ENCODE results near the gene CCSER2.

Gene CCSER2

DNA sequence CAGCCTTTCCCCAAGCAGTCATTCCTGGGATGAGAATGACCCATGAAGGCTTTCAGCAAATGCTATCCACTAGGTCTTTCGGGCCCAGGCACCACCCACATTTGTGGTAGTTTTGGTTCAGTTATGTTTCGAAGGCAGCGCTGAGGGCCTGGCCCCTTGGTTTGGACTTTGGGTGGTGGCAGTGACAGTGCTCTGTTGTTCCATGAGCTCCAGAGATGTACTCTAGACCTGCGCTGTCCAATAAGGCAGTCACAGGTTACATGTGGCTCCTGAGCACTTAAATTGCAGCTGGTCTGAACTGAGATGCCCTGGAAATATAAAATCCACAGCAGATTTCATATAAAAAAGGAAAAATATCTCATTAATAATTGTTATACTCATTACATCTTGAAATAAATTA is 209.6 kb downstream of the CCSER2 start:
- TF ChIP-seq CTCF (IDR thresholded peaks at IDR 0.05; ENCODE audit: low read depth, low read length, missing control alignments) = no peak
- DNase-seq (ENCODE audit: extremely low read depth, low read depth) = no peak
- no peak overlapping the region for H3K4me3 ChIP-seq (replicated peaks; ENCODE audit: low read depth, low read length)

DNA sequence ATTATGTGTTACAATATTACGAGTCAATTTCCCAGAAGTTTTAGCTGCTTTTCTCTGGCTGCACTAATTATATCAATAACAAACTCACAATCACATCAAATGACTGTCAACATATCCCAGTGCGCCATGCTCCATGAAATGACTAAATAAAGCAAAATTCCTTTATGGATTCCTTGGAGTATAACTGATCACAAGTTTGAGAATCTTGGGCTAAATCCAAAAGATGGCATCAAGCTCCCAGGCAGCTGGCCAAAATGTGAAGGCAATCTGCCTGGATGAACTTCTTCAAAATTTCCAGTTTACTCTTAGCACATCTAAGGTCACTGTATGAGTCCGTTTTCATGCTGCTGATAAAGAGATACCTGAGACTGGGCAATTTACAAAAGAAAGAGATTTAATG is 210.8 kb downstream of the CCSER2 start:
- no peak overlapping the region for H3K4me3 ChIP-seq (replicated peaks; ENCODE audit: low read depth, low read length)
- no peak for DNase-seq (ENCODE audit: extremely low read depth, low read depth)
- TF ChIP-seq CTCF (IDR thresholded peaks at IDR 0.05; ENCODE audit: low read depth, low read length, missing control alignments) = no peak

- peak; percentile 17 for DNase-seq (ENCODE audit: extremely low read depth, low read depth)
- peak overlapping the region; percentile 36 for H3K4me3 ChIP-seq (replicated peaks; ENCODE audit: low read depth, low read length)
These were observed 211.7 kb downstream of the CCSER2 start for GRCh38 chr10:84540022-84540616.

DNA sequence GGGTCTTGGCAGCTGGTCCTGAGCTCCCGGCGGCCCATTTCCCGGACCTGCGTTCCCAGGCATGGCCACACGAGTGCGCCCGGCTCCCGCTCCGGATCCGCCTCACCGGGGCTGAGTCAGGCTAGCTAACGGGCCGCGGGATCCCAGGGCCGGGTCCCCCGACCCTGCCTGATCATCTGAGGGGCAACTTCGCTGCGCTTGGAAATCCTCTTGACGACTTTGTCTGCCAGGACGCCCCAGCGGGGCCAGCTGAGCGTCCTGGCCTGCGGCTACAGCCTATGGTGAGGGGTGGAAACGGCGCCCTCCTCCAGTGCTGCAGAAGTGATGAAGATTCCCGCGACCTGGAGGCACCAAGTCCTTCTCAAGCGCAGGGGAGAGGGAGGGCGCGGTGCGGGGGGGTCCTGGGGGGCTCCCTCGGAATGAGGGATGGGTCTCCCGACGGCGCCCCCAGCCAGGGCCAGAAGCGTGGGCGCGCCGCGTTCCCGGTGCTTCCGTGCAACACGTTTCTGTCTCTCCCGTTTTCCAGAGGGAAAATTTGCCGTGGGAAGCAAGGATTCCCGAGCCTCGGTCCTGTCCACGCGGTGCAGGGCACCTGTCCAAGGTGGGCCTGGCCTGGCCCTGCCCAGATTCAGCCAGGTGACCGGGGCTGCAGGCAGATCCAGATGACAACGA is 212.4 kb downstream of the CCSER2 start:
- peak; percentile 83 for TF ChIP-seq CTCF (IDR thresholded peaks at IDR 0.05; ENCODE audit: low read depth, low read length, missing control alignments)
- H3K4me3 ChIP-seq (replicated peaks; ENCODE audit: low read depth, low read length) = peak overlapping the region; percentile 36
- no peak for DNase-seq (ENCODE audit: extremely low read depth, low read depth)

More at GRCh38 chr10:84540022-84540616, 211.7 kb downstream of the CCSER2 start:
- no peak for TF ChIP-seq CTCF (IDR thresholded peaks at IDR 0.05; ENCODE audit: low read depth, low read length, missing control alignments)

GRCh38 chr10:84541289-84541637 is 212.9 kb downstream of the CCSER2 start:
- no peak overlapping the region for H3K4me3 ChIP-seq (replicated peaks; ENCODE audit: low read depth, low read length)
- TF ChIP-seq CTCF (IDR thresholded peaks at IDR 0.05; ENCODE audit: low read depth, low read length, missing control alignments) = no peak
- DNase-seq (ENCODE audit: extremely low read depth, low read depth) = no peak

DNA sequence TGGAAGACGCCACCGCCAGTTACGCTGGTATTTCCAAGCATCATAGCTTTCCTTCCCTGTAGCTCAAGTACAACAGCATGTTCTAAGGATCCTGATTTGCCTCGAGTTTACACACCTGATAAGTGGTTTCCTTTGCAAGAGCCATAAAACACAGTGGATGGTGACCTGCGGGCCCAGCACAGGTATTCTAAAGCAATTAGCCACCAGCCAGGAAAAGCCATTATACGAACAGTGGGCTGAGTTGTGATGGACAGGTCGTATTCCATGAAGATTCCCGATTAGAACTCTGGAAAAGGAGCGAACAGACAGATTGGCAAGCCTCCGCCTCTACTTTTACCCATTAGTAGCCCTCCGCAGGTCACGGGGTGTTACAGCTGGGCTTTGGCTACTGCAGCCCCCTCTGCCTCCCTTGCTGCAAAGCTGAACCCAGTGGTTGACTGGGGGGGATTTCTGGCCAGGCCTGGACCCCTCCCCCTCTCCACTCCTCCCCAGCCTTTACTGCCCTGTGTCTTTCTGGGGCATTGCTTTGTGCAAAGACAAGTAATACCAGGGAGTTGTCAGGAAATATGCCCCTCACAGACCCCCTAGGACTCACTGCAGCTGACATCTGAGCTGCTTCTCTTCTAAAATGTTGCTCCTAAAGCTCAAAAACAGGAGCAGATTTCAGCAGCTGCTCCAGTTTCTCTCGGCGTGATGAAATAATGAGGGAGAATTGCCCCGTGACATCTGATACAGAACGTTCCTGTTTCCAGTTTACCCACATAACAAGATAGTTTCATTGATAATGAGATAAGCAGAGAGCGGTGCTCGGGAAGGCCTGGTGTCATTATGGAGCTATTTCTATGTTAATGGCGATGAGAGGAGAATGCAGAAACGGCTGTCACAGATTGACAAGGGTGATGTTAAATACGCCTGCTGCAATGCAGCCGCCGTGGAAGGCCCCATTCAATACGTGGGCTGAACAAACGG is 214.4 kb downstream of the CCSER2 start:
- no peak for DNase-seq (ENCODE audit: extremely low read depth, low read depth)
- H3K4me3 ChIP-seq (replicated peaks; ENCODE audit: low read depth, low read length) = no peak overlapping the region
- TF ChIP-seq CTCF (IDR thresholded peaks at IDR 0.05; ENCODE audit: low read depth, low read length, missing control alignments) = no peak

All from HFF-Myc (cell line).